HG02938 (cell line): ENCODE results near the gene GID4.

Source experiments
- ATAC-seq: cut with Tn5 transposase; IDR thresholded peaks from one replicate; pipeline ENCODE4 v1.9.1; 2021; ENCODE audit warnings: mild to moderate bottlenecking, moderate library complexity; ENCODE audit not compliant: unreplicated experiment

Gene GID4

DNA sequence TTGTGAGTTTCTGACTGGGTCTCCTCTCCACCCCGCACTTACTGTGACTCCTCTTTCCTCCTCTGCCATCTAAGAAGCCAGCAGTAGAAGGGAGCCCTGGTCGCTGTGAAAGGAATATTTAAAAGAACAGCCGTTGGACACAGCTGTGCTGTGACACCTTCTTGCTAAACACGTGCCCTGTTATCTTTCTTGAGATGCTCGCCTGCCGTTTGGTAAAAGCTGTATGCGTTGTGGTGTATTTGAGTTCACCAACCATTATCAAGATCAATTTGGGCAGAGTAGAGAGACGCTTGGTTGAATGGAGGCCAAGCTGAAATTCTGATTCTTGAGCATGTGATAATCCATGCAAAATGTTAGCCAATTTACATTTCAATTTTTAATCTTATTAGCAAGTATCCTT, 3.8 kb downstream of the GID4 start:
- no peak for ATAC-seq

DNA sequence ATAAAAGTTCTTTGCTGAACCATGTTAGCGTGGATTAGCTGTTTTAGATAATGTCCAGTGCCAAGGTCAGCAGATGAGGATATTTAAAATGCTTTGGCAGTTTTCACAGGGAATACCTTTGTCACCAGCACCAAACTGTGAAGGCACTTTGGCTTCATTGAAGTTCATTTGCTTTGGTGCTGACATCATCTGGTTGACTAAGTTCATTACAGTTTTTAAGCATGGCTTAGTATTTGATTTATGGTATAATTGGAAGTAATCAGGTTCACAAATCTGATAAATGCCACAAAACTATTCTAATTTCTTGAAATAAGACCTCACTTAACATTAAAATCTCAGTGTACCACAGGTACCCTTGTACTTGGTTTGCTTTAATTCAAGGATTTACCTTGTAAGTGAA, 4.3 kb downstream of the GID4 start:
- no peak for ATAC-seq

DNA sequence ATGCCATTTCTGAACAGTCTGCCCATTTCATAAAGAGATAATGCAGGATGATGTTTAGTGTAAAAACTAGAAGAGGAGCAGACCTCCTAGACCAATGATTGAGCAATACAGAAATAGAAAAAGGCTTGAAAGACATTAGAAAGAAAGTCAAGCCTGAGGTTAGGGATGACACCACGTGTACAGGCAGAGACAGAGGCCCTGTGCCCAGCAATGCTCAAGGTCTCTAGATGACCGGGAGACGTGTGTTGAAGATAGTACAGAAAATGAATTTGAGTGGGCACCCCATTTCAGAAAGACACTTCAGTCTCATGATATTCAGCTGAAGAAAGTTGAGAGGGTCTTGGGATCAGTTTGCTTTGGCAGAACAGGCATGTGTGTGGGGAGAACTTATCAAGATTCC, 5.4 kb downstream of the GID4 start:
- no peak for ATAC-seq

DNA sequence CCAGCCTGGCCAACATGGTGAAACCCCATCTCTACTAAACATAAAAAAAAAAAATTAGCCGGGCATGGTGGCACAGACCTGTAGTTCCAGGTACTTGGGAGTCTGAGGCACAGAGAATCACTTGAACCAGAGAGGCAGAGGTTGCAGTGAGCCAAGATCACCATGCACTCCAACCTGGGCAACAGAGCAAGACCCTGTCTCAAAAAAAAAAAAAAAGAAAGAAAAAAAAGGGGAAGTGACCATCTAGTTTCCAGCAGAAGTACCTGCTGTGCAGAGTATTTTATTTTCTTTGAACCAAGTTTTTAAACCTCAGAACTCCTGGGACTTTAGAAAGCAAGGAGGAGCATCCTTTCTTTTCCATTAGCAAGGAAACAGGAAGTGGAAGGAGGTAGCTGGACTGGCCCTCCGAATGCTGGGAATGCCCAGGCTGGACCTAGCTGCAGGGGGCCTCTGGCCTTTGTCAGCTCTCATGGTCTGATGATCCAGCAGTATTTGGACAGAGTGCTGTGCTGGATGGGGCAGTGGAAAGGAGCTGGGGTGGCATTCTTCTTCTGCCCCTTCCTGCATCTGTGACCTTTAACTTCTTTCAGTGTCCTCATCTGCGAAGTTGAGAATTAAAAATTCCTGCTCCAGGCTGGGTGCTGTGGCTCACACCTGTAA, 6.6 kb downstream of the GID4 start:
- ATAC-seq: no peak

DNA sequence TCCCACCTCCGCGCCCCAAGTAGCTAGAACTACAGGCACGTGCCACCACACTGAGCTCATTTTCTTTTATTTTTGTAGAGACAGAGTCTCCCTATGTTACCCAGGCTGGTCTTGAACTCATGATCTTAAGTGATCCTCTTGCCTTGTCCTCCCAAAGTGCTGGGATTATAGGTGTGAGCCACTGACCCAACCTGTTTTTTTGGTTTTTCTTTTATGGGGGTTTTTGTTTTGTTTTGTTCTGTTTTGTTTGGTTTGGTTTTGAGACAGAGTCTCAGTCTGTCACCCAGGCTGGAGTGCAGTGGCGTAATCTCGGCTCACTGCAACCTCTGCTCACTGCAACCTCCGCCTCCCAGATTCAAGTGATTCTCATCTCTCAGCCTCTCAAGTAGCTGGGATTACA, 16.4 kb downstream of the GID4 start:
- no peak for ATAC-seq

GRCh38 chr17:18056214-18056613, 17.0 kb downstream of the GID4 start:
- ATAC-seq: no peak

DNA sequence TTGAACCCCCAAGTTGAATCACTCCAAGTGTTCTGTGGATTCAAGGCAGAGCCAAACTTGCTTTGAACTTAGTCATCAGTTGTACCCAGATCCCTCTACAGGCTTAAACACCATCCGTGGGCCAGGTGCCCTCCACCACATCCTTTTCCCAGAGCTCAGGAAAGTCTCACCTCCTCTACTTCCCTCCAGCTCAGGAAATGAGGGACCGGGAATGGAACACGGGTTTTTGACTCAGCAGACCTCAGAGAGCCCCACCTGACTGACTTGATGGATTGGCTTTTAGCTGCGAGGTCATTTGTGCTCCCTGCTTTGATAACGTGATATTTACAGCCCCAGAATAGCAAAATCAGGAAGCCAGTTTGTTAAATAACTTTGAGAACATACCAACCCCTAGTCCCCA, 20.1 kb downstream of the GID4 start:
- ATAC-seq: no peak

GRCh38 chr17:18064053-18064452, 24.8 kb downstream of the GID4 start:
- no peak for ATAC-seq

GRCh38 chr17:18065546-18065945, 26.3 kb downstream of the GID4 start:
- no peak for ATAC-seq

DNA sequence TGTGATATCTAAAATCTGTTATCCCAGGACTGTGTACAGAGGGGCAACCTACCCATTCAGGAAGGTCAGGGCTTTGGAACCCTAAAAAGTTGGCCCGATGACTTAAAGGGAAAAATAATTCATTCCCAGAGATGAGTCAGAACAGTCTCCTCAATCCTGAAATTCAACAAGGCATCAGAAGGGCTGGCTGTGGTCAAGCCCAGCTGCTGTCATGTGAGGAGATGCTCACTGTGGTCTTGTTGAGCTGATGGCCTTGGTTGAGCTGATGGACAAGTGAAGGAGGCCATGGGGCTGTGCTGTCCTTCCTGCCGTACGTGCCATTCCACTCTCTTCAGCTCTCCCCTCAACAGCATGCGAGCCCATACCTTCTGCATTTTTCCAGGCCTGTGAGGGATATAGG, 27.7 kb downstream of the GID4 start:
- ATAC-seq: no peak

DNA sequence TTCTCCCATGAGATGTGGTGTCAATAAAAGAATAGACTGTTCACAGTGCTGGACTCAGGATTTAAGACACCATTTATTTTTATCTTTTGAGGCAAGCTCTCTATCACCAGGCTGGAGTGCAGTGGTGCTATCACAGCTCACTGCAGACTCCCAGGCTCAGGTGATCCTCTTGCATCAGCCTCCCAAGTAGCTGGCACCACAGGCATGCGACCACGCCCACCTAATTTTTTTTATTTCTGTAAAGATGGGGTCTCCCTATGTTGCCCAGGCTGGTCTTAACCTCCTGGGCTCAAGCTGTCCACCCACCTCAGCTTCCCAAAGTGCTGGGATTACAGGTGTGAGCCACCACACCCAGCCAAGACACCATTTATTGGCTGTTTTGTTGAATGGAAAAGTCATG, 29.9 kb downstream of the GID4 start:
- no peak for ATAC-seq

DNA sequence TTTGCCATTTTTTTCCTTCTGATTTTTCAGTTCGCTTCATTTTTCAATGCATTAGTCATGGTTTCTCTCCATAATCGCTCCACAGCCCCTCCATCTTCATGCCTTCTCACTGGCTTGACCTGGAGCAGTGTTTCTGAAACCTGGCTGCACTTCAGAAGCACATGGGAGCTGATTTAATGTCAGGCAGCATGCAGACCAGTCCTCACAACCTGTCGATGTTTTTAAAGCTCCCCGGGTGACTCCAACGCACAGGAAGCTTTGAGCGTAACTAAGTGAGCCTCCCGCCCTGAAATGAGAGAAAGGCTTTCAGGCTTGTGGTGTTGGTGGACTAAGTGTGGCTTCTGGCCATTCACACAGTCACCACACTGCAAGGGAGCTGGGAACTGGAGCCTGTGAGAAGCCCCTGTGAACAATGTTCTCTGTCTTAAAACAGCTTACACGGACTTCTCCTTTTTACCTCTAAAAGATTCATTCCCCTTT, 31.7 kb downstream of the GID4 start:
- ATAC-seq: no peak

- ATAC-seq: no peak
These were observed 32.5 kb downstream of the GID4 start for GRCh38 chr17:18071751-18072150.

- ATAC-seq: no peak
These were observed 35.5 kb downstream of the GID4 start for GRCh38 chr17:18074566-18075272.

GRCh38 chr17:18076936-18077335, 37.7 kb downstream of the GID4 start:
- no peak for ATAC-seq

DNA sequence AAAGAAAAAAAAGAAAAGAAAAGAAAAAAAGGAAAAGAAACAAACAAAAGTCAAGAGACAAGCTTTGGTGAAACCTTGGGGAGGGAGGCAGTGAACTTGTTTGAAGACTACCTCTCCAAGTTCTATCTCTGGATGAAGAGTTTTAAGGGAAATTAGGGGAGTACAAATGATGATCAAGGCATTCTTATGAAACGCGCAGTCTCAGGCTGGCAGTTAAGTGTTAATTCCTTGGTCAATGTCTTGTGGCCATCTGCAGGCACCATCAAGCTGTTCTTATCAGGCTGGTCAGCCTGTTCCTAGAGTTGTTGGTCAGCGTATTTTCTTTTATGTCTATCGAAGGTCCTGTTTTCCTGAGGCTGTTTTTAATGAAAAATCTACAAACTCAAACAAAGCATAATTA, 40.3 kb downstream of the GID4 start:
- ATAC-seq: no peak

DNA sequence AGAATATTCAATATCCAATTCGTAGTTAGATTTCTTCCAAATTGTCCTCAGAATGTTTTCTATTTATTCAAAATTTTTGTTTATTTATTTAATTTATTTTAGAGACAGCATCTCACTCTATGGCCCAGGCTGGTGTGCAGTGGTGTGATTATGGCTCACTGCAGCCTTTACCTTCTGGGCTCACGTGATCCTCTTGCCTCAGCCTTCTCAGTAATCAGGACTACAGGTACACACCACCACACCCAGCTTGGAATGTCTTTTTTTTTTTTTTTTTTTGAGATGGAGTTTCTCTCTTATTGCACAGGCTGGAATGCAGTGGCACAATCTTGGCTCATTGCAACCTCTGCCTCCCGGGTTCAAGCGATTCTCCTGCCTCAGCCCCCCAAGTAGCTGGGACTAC, 45.0 kb downstream of the GID4 start:
- ATAC-seq: no peak

DNA sequence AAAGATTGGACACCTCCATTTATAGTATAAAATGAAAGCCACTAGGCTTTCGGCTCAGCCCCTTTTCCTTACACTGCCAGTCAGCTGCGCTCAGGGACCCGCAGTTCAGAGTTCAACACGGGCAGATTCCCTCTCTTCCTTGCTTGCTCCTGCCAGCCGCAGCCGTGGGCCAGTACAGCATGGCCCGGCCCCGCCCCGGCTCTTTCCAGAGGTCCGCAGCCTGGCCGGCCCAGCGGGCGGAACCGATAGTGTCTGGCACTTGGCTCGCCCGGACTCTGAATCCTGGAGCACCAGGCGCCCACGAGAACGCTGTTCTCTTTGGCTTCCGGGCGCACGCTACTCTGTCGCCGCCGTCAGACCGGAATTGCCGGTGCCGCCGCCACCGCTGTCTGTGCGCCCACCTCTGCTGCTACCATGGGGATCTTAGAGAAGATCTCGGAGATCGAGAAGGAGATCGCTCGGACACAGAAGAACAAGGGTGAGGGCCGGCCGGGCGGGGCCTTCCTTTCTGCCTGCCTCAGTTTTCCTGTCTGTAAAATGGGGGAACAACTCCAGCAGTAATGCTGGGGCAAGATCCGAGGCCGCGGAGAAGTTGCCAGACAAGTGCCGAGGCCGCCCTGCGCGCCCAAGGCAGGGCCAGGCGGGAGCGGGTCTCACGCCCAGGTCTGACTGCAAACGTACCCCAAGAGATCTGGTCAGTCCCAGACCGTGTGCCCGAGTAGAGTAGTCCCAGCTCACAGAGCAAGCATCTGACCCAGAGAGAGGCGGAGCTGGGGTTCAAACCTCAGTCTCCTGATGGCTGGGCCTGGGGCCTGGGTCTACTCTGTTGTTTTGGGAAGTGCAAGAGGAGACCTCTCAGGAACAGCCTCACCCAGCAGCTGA, 48.6 kb downstream of the GID4 start, which contains the start of gene DRG2:
TSS of gene DRG2 (plus strand) at position 339 of the 882 bp plus-strand sequence. CDS start at position 415, 76 bp downstream.
- ATAC-seq: peak; percentile 81

DNA sequence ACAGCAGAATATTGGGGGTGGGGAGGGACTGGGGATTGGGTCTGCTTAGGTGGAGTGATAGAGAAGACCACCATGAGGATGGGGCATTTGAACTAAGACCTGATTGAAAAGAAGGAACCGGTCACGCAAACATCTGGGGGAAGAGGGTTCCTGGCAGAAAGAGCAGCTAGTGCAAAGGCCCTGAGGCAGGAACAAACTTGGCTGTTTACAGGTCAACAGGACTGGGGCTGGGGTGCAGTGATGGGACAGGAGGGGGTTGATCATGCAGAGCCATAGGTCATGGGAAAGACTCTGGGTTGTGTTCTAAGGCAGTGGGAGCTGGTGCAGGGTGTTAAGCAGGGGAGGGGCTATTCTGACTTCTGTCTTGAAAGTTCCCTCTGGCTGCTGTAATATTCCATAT, 50.4 kb downstream of the GID4 start:
- ATAC-seq: no peak

DNA sequence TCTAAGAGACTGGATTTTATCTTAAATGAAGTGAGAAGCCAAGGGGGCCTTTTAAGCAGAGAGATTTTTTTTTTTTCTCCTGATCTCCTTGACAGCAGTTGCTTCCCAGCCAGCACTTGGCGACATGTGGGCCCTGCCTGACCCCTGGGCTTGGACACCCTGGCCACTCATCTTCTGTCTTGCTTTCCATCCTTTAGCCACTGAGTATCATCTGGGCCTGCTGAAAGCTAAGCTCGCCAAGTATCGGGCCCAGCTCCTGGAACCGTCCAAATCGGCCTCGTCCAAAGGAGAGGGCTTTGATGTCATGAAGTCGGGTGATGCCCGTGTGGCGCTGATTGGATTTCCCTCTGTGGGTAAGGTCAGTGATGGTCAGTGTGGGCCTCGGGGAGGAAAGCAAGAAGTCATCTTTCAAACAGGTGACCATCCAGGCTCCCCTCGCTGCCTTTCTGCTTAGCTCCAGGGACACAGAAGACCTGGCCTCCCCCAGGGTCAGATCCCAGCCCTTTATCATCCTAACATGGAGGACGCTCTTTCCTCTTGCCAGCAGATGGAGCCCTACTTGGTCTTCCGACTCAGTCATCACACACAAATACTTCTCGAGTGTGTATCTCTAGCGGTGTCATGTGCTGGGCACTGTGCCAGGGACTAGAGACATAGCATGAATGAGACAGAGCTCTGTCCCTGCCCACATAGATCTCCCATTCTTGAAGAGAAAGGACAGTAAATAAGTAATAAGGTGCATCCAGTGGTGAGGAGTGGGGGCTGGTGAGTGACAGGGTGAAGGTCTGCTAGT, 54.6 kb downstream of the GID4 start:
- no peak for ATAC-seq

DNA sequence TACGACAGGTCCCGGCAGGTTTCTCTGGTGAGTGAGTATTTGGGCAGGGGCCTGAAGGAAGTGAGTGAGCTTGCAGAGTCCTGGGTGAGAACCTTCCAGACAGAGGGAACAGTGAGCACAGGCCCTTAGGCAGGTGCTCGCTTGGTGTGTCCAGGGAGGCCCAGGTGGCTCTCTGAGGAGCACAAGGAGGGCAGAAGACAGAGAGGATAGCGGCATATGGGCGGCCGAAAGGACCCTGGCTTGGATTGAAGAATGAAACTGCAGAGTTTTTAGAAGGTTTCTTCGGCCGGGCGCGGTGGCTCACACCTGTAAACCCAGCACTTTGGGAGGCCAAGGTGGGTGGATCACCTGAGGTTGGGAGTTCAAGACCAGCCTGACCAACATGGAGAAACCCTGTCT, 55.2 kb downstream of the GID4 start:
- ATAC-seq: no peak
